ENCODE data around the gene C4BPA. TPM values are rescaled to one million over a fixed set of nuclear protein-coding genes. Genes with fewer than 3 reads are reported as not detected.

The C4BPA gene
- polyA plus RNA-seq, 1 experiment = not detected

- ChIA-PET CTCF (interaction anchor here (0.9 to 2.4 kb wide), 2 partner anchors 323 to 418 kb away, joined by 4 to 9 read pairs; no protein-coding TSS in a partner anchor), POLR2A (no interaction called here)
- no peak for DNase-seq (ENCODE audit: low read depth)
Measured at GRCh38 chr1:207081806-207082205, 22.2 kb upstream of the C4BPA start.

GRCh38 chr1:207084232-207084631 lies 19.8 kb upstream of the C4BPA start:
- POLR2A ChIA-PET = no interaction called here
- Histone ChIP-seq H3K4me3 (ENCODE audit: low read depth, low read length) (no peak overlapping the region), H3K36me3 (ENCODE audit: control insufficient read depth, insufficient read depth, low read length) (no peaks in the 10 kb centered on the region), H3K27me3 (ENCODE audit: control insufficient read depth, insufficient read depth, low read length) (no peaks in the 10 kb centered on the region; the same call in 1 of the 2 replicates)
- DNase-seq (ENCODE audit: low read depth) = no peak
- CTCF ChIA-PET = interaction anchor here (0.6 to 3.0 kb wide), 15 partner anchors 9 to 591 kb away, joined by 3 to 14 read pairs (median 3); no protein-coding TSS in a partner anchor
- TF ChIP-seq CTCF (IDR thresholded peaks at IDR 0.05; ENCODE audit: insufficient read depth, low read depth, low read length) = no peak

More at GRCh38 chr1:207081806-207082205, 22.2 kb upstream of the C4BPA start:
- Histone ChIP-seq H3K4me3 (ENCODE audit: low read depth, low read length) (no peak overlapping the region), H3K27me3 (ENCODE audit: control insufficient read depth, insufficient read depth, low read length) (no peaks in the 10 kb centered on the region; the same call in 1 of the 2 replicates), H3K36me3 (ENCODE audit: control insufficient read depth, insufficient read depth, low read length) (no peaks in the 10 kb centered on the region)
- no peak for TF ChIP-seq CTCF (IDR thresholded peaks at IDR 0.05; ENCODE audit: insufficient read depth, low read depth, low read length)

GRCh38 chr1:207084701-207085180 lies 19.3 kb upstream of the C4BPA start:
- peak; percentile 58 for TF ChIP-seq CTCF (IDR thresholded peaks at IDR 0.05; ENCODE audit: insufficient read depth, low read depth, low read length)
- H3K36me3 ChIP-seq (ENCODE audit: control insufficient read depth, insufficient read depth, low read length) = no peaks in the 10 kb centered on the region
- ChIA-PET CTCF (interaction anchor here (0.7 to 3.0 kb wide), 12 partner anchors 9 to 417 kb away, joined by 3 to 14 read pairs (median 4); no protein-coding TSS in a partner anchor), POLR2A (no interaction called here)
- no peak for DNase-seq (ENCODE audit: low read depth)
- no peaks in the 10 kb centered on the region; the same call in 1 of the 2 replicates for H3K27me3 ChIP-seq (ENCODE audit: control insufficient read depth, insufficient read depth, low read length)
- H3K4me3 ChIP-seq (ENCODE audit: low read depth, low read length) = no peak overlapping the region

GRCh38 chr1:207085887-207086286 lies 18.1 kb upstream of the C4BPA start:
- H3K36me3 ChIP-seq (ENCODE audit: control insufficient read depth, insufficient read depth, low read length) = no peaks in the 10 kb centered on the region
- no peak for DNase-seq (ENCODE audit: low read depth)
- no peak overlapping the region for H3K4me3 ChIP-seq (ENCODE audit: low read depth, low read length)
- TF ChIP-seq CTCF (IDR thresholded peaks at IDR 0.05; ENCODE audit: insufficient read depth, low read depth, low read length) = no peak
- no peaks in the 10 kb centered on the region; the same call in 1 of the 2 replicates for H3K27me3 ChIP-seq (ENCODE audit: control insufficient read depth, insufficient read depth, low read length)
- POLR2A ChIA-PET = no interaction called here
- CTCF ChIA-PET = interaction anchor here (0.7 to 3.0 kb wide), 3 partner anchors 15 to 319 kb away, joined by 3 to 14 read pairs (median 3); no protein-coding TSS in a partner anchor

GRCh38 chr1:207088161-207088560 lies 15.9 kb upstream of the C4BPA start:
- no peak for TF ChIP-seq CTCF (IDR thresholded peaks at IDR 0.05; ENCODE audit: insufficient read depth, low read depth, low read length)
- ChIA-PET POLR2A (no interaction called here), CTCF (no interaction called here)
- no peak for DNase-seq (ENCODE audit: low read depth)
- Histone ChIP-seq H3K36me3 (ENCODE audit: control insufficient read depth, insufficient read depth, low read length) (no peaks in the 10 kb centered on the region), H3K4me3 (ENCODE audit: low read depth, low read length) (no peak overlapping the region), H3K27me3 (ENCODE audit: control insufficient read depth, insufficient read depth, low read length) (no peaks in the 10 kb centered on the region)

Measured in BJ (cell line).